Right lobe of liver (tissue), 4 donors: ENCODE results near the gene PCDH15.

ENCODE experiments used
- POLR2A ChIP-seq: fragments of 450-650 bp; IDR thresholded peaks from one replicate; pipeline ENCODE4 v1.6.1; 2017; ENCODE audit warnings: antibody characterized with exemption, mild to moderate bottlenecking
- TF ChIP-seq, protein P1 (sequence below), 4 donors: fragments of 200-600 bp in 3 of 4; fragments of 450-650 bp in 1 of 4; IDR thresholded peaks; one replicate each; pipeline versions ENCODE4 v1.5.1 to v1.8.0; 2016 to 2022; ENCODE audit warnings: antibody characterized with exemption in 4 of 4, mild to moderate bottlenecking in 2 of 4
- donor health status: DM: no; HTN: no; CAD: no.
- donor health status: DM: no; HTN: no; CAD: no.
- donor health status: DM: no; HTN: yes; CAD: no.

DNA sequence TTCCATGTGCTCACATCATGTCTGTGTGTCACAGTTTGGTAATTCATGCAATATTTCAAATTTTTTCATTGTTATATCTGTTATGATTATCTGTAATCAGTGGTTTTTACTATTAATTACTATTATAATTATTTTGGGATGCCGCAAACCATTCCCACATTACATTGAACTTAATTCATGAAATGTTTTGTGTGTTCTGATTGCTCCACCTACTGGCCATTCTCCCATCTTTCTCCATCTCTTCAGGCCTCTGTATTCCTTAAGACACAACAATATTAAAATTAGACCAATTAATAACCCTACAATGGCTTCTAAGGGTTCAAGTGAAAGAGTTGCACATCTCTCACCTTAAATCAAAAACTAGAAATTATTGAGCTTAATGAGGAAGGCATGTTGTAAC lies 398.5 kb downstream of the PCDH15 start:
- TF ChIP-seq, protein P1, sequence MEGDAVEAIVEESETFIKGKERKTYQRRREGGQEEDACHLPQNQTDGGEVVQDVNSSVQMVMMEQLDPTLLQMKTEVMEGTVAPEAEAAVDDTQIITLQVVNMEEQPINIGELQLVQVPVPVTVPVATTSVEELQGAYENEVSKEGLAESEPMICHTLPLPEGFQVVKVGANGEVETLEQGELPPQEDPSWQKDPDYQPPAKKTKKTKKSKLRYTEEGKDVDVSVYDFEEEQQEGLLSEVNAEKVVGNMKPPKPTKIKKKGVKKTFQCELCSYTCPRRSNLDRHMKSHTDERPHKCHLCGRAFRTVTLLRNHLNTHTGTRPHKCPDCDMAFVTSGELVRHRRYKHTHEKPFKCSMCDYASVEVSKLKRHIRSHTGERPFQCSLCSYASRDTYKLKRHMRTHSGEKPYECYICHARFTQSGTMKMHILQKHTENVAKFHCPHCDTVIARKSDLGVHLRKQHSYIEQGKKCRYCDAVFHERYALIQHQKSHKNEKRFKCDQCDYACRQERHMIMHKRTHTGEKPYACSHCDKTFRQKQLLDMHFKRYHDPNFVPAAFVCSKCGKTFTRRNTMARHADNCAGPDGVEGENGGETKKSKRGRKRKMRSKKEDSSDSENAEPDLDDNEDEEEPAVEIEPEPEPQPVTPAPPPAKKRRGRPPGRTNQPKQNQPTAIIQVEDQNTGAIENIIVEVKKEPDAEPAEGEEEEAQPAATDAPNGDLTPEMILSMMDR (IDR thresholded peaks at IDR 0.05): peak; percentile 21 to 53 (median 44)
- TF ChIP-seq POLR2A: no peak
